NCI-H1694 (cell line): ENCODE data around the gene POU4F2.
"Not testable (repeated sequence)": the region's sequence is repeated elsewhere in the genome, so short reads cannot be mapped to it uniquely, and the experiment has no call there.

Experiments
- DNase-seq: peaks from one replicate; lab custom pipeline; 2025; lab: John Stamatoyannopoulos, UW

POU4F2 gene

GRCh38 chr4:146654687-146655520, 16.2 kb downstream of the POU4F2 start:
- no peak for DNase-seq

- DNase-seq, result no peak
These were observed 16.8 kb downstream of the POU4F2 start for GRCh38 chr4:146655521-146655856.

GRCh38 chr4:146661367-146661766, 22.7 kb downstream of the POU4F2 start:
- no peak for DNase-seq

- not testable (repeated sequence) for DNase-seq
These were observed 25.2 kb downstream of the POU4F2 start for GRCh38 chr4:146663968-146664311.

- DNase-seq, result no peak
These were observed 36.3 kb downstream of the POU4F2 start for GRCh38 chr4:146674829-146675570.
